ENCODE data around the gene CPNE6. TPM values are rescaled to one million over a fixed set of nuclear protein-coding genes. Genes with fewer than 3 reads are reported as not detected.

Gene CPNE6
- total RNA-seq, 1 experiment from 2014 or later: not detected

GRCh38 chr14:24056800-24057184 is 14.6 kb upstream of the CPNE6 start:
- TF ChIP-seq EZH2 (IDR thresholded peaks at IDR 0.05; ENCODE audit: low read length, unreplicated experiment) (no peak), EZH2phosphoT487 (IDR thresholded peaks at IDR 0.05; ENCODE audit: borderline replicate concordance, low read length) (no peak)
- TF ChIP-seq, protein P1, sequence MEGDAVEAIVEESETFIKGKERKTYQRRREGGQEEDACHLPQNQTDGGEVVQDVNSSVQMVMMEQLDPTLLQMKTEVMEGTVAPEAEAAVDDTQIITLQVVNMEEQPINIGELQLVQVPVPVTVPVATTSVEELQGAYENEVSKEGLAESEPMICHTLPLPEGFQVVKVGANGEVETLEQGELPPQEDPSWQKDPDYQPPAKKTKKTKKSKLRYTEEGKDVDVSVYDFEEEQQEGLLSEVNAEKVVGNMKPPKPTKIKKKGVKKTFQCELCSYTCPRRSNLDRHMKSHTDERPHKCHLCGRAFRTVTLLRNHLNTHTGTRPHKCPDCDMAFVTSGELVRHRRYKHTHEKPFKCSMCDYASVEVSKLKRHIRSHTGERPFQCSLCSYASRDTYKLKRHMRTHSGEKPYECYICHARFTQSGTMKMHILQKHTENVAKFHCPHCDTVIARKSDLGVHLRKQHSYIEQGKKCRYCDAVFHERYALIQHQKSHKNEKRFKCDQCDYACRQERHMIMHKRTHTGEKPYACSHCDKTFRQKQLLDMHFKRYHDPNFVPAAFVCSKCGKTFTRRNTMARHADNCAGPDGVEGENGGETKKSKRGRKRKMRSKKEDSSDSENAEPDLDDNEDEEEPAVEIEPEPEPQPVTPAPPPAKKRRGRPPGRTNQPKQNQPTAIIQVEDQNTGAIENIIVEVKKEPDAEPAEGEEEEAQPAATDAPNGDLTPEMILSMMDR (conservative IDR thresholded peaks at IDR 0.05; ENCODE audit: low read depth, low read length): no peak
- no peak overlapping the region for H3K27ac ChIP-seq (ENCODE audit: low read length)
- H4K20me1 ChIP-seq (ENCODE audit: low read length): no peaks in the 10 kb centered on the region
- H3K36me3 ChIP-seq (ENCODE audit: low read depth, low read length): no peaks in the 10 kb centered on the region
- 0 out of 2 replicates have a peak, but pooled peaks cover 6% of the 10 kb centered on the region for H3K27me3 ChIP-seq (ENCODE audit: low read length)
- peak; percentile 14 for DNase-seq
- H3K4me2 ChIP-seq (ENCODE audit: low read length): no peak overlapping the region
- no peaks in the 10 kb centered on the region for H3K79me2 ChIP-seq (ENCODE audit: low read length)
- no peak for ATAC-seq
- intact Hi-C loops (cut with micrococcal nuclease): loop anchor here (5.0 kb wide), 1 partner anchor 44 kb away; no protein-coding TSS in a partner anchor
- H3K9me2 ChIP-seq (replicated peaks; ENCODE audit: low read length): no peaks in the 10 kb centered on the region
- no TSS peak for BruUV-seq (replicated peaks)
- no peaks in the 10 kb centered on the region for H3F3A ChIP-seq (ENCODE audit: low read length, unreplicated experiment)
- no peaks in the 10 kb centered on the region for H3K9me3 ChIP-seq (ENCODE audit: low read length)
- 0 out of 2 replicates have a peak, but pooled peaks cover under 1% of the 10 kb centered on the region for H3K4me1 ChIP-seq (ENCODE audit: insufficient read depth, low read length)
- H2AFZ ChIP-seq (ENCODE audit: low read length): no peak overlapping the region
- ChIA-PET CTCF (no interaction called here), POLR2A (ENCODE audit: unreplicated experiment) (no interaction called here)
- no peak overlapping the region for H3K4me3 ChIP-seq (ENCODE audit: low read length)
- H3K9ac ChIP-seq (ENCODE audit: low read length): no peak overlapping the region

- H3K9me3 ChIP-seq (ENCODE audit: low read length): no peaks in the 10 kb centered on the region
- intact Hi-C loops (cut with micrococcal nuclease): loop anchor here (5.0 kb wide), 1 partner anchor 45 kb away; no protein-coding TSS in a partner anchor
- H3K4me2 ChIP-seq (ENCODE audit: low read length): no peak overlapping the region
- no peaks in the 10 kb centered on the region for H3K9me2 ChIP-seq (replicated peaks; ENCODE audit: low read length)
- no peak overlapping the region for H3K4me3 ChIP-seq (ENCODE audit: low read length)
- POLR2A ChIA-PET (ENCODE audit: unreplicated experiment): no interaction called here
- H2AFZ ChIP-seq (ENCODE audit: low read length): no peak overlapping the region
- CTCF ChIA-PET: interaction anchor here (1.9 kb wide), 1 partner anchor 52 kb away, joined by 40 read pairs; no protein-coding TSS in a partner anchor
- no peaks in the 10 kb centered on the region for H4K20me1 ChIP-seq (ENCODE audit: low read length)
- H3K27me3 ChIP-seq (ENCODE audit: low read length): 0 out of 2 replicates have a peak, but pooled peaks cover 6% of the 10 kb centered on the region
- H3K9ac ChIP-seq (ENCODE audit: low read length): no peak overlapping the region
- H3F3A ChIP-seq (ENCODE audit: low read length, unreplicated experiment): no peaks in the 10 kb centered on the region
- no peak for ATAC-seq
- no peaks in the 10 kb centered on the region for H3K4me1 ChIP-seq (ENCODE audit: insufficient read depth, low read length)
- no peaks in the 10 kb centered on the region for H3K36me3 ChIP-seq (ENCODE audit: low read depth, low read length)
- DNase-seq: no peak
- BruUV-seq (replicated peaks): no TSS peak
- TF ChIP-seq, protein P1 (conservative IDR thresholded peaks at IDR 0.05; ENCODE audit: low read depth, low read length): no peak
- no peak for TF ChIP-seq EZH2 (IDR thresholded peaks at IDR 0.05; ENCODE audit: low read length, unreplicated experiment)
- no peak for TF ChIP-seq EZH2phosphoT487 (IDR thresholded peaks at IDR 0.05; ENCODE audit: borderline replicate concordance, low read length)
- H3K79me2 ChIP-seq (ENCODE audit: low read length): no peaks in the 10 kb centered on the region
- H3K27ac ChIP-seq (ENCODE audit: low read length): no peak overlapping the region
Observed at GRCh38 chr14:24057271-24057670, 14.1 kb upstream of the CPNE6 start.

GRCh38 chr14:24057867-24058259 is 13.5 kb upstream of the CPNE6 start:
- Histone ChIP-seq H3K4me3 (ENCODE audit: low read length) (no peak overlapping the region), H3K36me3 (ENCODE audit: low read depth, low read length) (no peaks in the 10 kb centered on the region), H3K27me3 (ENCODE audit: low read length) (0 out of 2 replicates have a peak, but pooled peaks cover 6% of the 10 kb centered on the region), H3K79me2 (ENCODE audit: low read length) (no peaks in the 10 kb centered on the region), H3K9me3 (ENCODE audit: low read length) (no peaks in the 10 kb centered on the region), H3K27ac (ENCODE audit: low read length) (no peak overlapping the region), H3K4me1 (ENCODE audit: insufficient read depth, low read length) (no peaks in the 10 kb centered on the region), H4K20me1 (ENCODE audit: low read length) (no peaks in the 10 kb centered on the region), H2AFZ (ENCODE audit: low read length) (no peak overlapping the region), H3K9ac (ENCODE audit: low read length) (no peak overlapping the region), H3K9me2 (replicated peaks; ENCODE audit: low read length) (no peaks in the 10 kb centered on the region), H3K4me2 (ENCODE audit: low read length) (no peak overlapping the region), H3F3A (ENCODE audit: low read length, unreplicated experiment) (no peaks in the 10 kb centered on the region)
- no TSS peak for BruUV-seq (replicated peaks)
- no peak for DNase-seq
- ATAC-seq: no peak
- ChIA-PET POLR2A (ENCODE audit: unreplicated experiment) (interaction anchor here (0.6 kb wide), 1 partner anchor 588 kb away, joined by 3 read pairs; the partner anchor contains the start of gene NGDN), CTCF (interaction anchor here (0.7 to 1.9 kb wide), 8 partner anchors 30 to 103 kb away, joined by 3 to 40 read pairs (median 6); partner anchors contain the start of genes IRF9 and PCK2)
- intact Hi-C loops (cut with micrococcal nuclease): loop anchor here (1.0 to 5.0 kb wide), 4 partner anchors 32 to 103 kb away; partner anchors contain the start of gene IRF9
- no peak for TF ChIP-seq EZH2 (IDR thresholded peaks at IDR 0.05; ENCODE audit: low read length, unreplicated experiment)
- TF ChIP-seq EZH2phosphoT487 (IDR thresholded peaks at IDR 0.05; ENCODE audit: borderline replicate concordance, low read length): no peak
- TF ChIP-seq, protein P1 (conservative IDR thresholded peaks at IDR 0.05; ENCODE audit: low read depth, low read length): no peak

Data from PC-3 (cell line).